Activated CD8-positive, alpha-beta memory T cell treated with anti-CD3 and anti-CD28 coated beads, Interleukin-2, amount 50 U/mL, for 1 hour (primary cell): ENCODE results near the gene PIK3AP1.
"Not testable (repeated sequence)": the region's sequence is repeated elsewhere in the genome, so short reads cannot be mapped to it uniquely, and the experiment has no call there.

ENCODE experiments used
- DNase-seq: peaks from one replicate; pipeline ENCODE4 v3.0.0-alpha.2; 2020; ENCODE audit errors: extremely low read depth

PIK3AP1 gene

GRCh38 chr10:96579133-96579532, 141.2 kb downstream of the PIK3AP1 start:
- no peak for DNase-seq

- no peak for DNase-seq
Measured at GRCh38 chr10:96578633-96579032, 141.7 kb downstream of the PIK3AP1 start.

GRCh38 chr10:96578022-96578421, 142.3 kb downstream of the PIK3AP1 start:
- DNase-seq, result no peak

GRCh38 chr10:96577069-96577468, 143.2 kb downstream of the PIK3AP1 start:
- no peak for DNase-seq

- no peak for DNase-seq
Measured at GRCh38 chr10:96576277-96576980, 143.9 kb downstream of the PIK3AP1 start.

GRCh38 chr10:96574564-96574963, 145.8 kb downstream of the PIK3AP1 start:
- DNase-seq, result not testable (repeated sequence)

- DNase-seq, result no peak
Measured at GRCh38 chr10:96573036-96573435, 147.3 kb downstream of the PIK3AP1 start.

GRCh38 chr10:96570983-96571964, 149.0 kb downstream of the PIK3AP1 start:
- no peak for DNase-seq

GRCh38 chr10:96570511-96570910, 149.8 kb downstream of the PIK3AP1 start:
- no peak for DNase-seq

- no peak for DNase-seq
Measured at GRCh38 chr10:96568402-96568801, 151.9 kb downstream of the PIK3AP1 start.

- DNase-seq, result no peak
Measured at GRCh38 chr10:96565774-96566173, 154.5 kb downstream of the PIK3AP1 start.

GRCh38 chr10:96560966-96561887, 159.1 kb downstream of the PIK3AP1 start:
- DNase-seq, result no peak

GRCh38 chr10:96560489-96560888, 159.8 kb downstream of the PIK3AP1 start:
- DNase-seq, result no peak

- DNase-seq, result no peak
Measured at GRCh38 chr10:96556003-96556402, 164.3 kb downstream of the PIK3AP1 start.

GRCh38 chr10:96555330-96555729, 165.0 kb downstream of the PIK3AP1 start:
- no peak for DNase-seq

GRCh38 chr10:96548589-96548988, 171.7 kb downstream of the PIK3AP1 start:
- no peak for DNase-seq

- DNase-seq, result not testable (repeated sequence)
Measured at GRCh38 chr10:96545558-96545957, 174.8 kb downstream of the PIK3AP1 start.
